PC-9 (cell line): ENCODE data around the gene DRD5.

ENCODE experiments used
- EZH2 ChIP-seq: fragments of 200-600 bp; sonication (generic); IDR thresholded peaks from 2 replicates; pipeline ENCODE4 v1.8.0; 2017; ENCODE audit warnings: antibody characterized with exemption, low read depth
- TF ChIP-seq, protein P1 (sequence below): fragments of 200-600 bp; sonication (generic); conservative IDR thresholded peaks from 2 replicates; pipeline ENCODE4 v1.6.1; 2017; ENCODE audit warnings: mixed run types, antibody characterized with exemption, mild to moderate bottlenecking, moderate library complexity

DNA sequence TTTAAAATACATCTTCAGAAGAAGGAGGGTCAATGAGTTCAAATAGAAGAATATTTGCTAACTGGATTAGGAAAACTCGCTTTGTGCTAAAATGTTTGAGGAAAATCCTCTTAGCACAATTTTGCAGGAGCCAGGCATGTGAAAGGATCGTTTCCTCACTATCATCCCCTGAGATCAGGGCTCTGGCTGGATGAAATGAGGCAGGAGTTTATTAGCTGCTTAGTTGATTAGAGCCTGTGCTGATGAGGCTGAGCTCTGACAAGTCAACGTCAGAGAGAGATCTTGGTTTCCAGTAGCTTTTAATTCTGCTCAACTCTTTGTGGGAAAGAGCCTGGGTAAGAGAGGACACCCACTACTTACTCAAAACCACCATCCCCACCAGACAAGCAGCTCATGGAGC lies 8.0 kb upstream of the DRD5 start:
- TF ChIP-seq, protein P1, sequence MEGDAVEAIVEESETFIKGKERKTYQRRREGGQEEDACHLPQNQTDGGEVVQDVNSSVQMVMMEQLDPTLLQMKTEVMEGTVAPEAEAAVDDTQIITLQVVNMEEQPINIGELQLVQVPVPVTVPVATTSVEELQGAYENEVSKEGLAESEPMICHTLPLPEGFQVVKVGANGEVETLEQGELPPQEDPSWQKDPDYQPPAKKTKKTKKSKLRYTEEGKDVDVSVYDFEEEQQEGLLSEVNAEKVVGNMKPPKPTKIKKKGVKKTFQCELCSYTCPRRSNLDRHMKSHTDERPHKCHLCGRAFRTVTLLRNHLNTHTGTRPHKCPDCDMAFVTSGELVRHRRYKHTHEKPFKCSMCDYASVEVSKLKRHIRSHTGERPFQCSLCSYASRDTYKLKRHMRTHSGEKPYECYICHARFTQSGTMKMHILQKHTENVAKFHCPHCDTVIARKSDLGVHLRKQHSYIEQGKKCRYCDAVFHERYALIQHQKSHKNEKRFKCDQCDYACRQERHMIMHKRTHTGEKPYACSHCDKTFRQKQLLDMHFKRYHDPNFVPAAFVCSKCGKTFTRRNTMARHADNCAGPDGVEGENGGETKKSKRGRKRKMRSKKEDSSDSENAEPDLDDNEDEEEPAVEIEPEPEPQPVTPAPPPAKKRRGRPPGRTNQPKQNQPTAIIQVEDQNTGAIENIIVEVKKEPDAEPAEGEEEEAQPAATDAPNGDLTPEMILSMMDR = no peak
- TF ChIP-seq EZH2 = no peak
